GM19468 (cell line): ENCODE data around the gene ATP2B2.

ENCODE experiments used
- ATAC-seq: cut with Tn5 transposase; IDR thresholded peaks from one replicate; pipeline ENCODE4 v1.9.1; 2021; ENCODE audit warnings: mild to moderate bottlenecking, moderate library complexity, moderate number of reproducible peaks; ENCODE audit not compliant: unreplicated experiment; ENCODE audit errors: extremely low read depth

ATP2B2 gene

DNA sequence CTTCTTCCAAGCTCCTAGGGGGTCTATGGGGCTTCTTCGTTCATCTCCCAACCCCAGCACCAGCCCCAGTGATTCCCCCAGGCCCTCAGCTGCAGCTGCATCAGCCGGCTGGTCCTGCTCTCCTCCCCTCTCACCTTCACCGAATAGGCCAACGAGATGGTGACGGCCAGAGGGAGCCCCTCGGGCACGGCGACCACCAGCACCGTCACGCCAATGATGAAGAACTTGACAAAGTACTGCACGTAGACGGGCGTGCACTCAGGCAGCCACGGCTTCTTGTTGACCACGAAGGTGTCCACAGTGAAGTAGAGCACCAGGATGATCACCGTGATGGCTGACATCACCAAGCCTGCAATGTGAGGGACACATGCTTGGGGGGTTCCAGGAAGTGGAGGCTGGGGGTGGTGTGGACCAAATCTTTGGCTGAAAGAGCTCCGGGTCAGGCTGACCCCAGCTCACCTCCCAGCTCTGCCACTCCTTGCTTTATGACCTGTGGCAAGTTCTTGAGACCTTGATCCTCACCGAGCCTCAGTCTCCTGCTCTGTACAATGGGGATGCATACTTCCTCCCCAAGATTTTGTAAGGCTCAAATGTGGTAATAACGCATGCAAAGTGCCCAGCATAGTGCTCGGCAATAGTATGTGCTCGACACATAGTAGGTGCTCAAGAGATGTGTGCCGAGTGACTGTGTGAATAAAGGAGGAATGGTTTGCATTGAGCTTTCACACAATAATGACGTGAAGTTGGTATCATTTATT lies 129.9 kb downstream of the ATP2B2 start:
- ATAC-seq: no peak

DNA sequence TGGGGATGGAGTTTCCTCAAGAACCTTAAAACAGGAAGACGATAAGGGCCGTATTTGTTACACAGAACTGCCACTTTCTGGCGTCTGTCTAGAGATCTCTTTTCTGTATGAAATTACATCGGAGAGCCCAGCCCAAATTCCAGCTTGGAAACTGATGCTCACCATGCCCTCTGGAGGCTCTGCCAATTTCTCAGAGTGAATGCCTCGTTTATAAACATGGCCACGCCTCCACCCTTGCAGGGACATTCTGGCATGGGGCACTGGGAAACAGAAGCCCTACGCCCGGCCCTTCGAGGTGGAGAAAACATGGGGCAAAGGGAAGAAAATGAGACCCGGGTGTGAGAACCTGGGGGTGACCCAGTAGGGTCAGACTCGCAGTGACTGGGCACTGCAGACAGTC lies 131.1 kb downstream of the ATP2B2 start:
- ATAC-seq: no peak

DNA sequence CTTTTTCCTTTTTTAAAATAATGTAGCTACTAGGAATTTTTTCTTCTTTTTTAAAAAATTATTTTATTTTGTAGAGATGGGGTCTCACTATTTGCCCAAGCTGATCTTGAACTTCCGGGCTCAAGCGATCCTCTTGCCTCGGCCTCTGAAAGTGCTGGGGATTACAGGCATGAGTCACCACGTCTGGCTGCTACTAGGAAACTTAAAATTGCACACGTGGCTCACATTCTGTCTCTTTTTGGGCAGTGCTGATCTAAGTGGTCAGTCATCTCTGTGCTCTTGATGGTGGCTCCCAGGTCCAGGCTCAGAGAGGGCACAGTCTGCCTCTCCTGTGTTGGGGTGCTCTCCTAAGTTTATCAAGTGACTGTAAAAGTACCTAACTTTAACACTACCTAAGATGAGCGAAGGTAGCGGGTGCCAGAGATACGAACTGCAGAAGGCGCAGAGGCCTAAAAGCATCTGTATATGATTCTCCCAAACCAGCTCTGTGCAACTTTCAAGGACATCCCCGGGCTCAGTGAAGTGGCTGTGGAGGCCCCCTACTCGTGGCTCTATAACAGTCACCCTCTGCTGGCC lies 131.6 kb downstream of the ATP2B2 start:
- ATAC-seq: no peak

DNA sequence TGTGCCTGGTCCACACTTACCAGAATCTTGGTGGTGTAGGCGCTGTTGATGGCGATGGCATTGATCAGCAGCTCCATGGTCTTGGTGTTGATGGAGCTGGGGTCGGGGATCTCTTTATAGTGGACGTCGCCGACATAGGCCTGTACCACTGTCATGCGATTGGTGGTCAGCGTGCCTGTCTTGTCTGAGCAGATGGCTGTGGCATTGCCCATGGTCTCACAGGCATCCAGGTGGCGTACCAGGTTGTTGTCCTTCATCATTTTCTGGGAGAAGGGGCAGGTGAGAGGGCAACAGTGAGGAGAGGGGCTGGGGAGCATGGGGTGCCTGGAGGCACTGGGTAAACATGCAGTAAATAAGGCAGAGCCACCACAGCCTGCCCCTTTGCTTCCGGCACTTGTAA lies 133.6 kb downstream of the ATP2B2 start:
- no peak for ATAC-seq

DNA sequence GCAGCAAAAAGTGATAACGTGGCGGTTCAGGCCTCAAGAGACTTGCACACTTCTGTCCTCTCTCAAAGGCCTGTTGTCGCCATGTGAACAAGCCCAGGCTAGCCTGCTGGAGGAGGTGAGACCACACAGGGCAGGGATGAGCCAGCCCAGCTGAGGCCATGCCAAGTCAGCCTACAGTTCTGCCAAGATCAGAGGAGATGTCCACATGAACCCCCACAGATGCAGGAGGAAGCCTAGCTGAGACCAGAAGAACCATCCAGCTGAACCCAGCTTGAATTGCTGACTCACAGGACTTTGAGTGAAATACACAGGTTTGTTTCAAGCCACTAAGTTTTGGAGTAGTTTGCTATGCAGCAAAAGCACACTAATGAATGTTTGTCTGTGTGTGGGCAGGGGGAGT lies 134.2 kb downstream of the ATP2B2 start:
- ATAC-seq: no peak

DNA sequence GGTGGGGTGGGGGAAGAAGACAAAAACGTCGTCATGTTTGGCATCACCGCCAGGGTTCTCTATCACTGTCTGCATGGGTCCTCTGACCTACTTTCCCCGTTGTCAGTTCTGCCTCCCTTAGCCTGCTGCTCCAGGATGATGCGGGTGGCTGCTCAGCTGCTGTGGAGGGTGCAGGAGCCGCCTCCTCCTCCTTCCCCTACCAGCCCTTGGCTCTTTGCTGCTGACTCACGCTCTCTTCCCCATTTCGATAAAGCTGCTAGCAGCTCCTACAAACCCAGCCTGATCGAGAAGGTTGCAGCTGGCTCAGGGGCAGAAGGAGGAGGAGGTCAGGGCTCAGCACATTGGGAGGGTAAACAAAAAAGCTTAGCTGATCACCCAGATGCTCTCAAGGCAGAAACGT lies 135.0 kb downstream of the ATP2B2 start:
- ATAC-seq: no peak

DNA sequence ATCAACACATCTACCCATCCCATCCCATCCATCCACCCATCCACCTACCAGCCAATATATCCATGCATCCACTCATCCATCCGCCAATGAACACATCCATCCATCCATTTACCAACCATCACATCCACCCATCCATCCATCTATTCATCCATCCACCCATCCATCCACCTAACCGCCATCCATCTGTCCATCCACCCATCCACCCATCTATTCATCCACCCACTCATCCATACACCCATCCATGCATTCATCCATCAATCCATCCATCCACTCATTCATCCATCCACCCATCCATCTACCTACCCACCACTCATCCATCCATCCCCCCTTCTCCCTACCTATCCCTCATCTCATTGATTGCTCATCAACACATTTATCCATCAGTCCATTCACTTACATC lies 136.9 kb downstream of the ATP2B2 start:
- no peak for ATAC-seq

DNA sequence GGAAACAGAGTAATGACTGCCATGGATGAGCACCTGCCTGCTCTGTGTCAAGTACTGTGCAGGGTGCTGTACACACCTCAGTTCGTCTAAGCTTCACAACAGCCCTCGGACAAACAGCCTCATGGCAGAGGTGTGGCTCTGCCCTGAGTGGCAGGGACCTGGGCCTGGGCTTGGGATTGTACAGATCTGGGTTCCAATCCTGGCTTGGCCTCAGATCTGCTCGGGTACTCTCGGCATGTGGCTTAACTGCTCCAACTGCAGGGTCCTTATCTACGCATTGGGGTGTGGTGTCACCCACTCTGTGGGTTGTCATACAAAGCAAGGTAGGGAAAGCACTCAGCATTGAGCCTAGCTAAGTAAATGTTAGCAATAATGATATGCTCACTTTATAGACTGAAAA lies 137.9 kb downstream of the ATP2B2 start:
- ATAC-seq: no peak

DNA sequence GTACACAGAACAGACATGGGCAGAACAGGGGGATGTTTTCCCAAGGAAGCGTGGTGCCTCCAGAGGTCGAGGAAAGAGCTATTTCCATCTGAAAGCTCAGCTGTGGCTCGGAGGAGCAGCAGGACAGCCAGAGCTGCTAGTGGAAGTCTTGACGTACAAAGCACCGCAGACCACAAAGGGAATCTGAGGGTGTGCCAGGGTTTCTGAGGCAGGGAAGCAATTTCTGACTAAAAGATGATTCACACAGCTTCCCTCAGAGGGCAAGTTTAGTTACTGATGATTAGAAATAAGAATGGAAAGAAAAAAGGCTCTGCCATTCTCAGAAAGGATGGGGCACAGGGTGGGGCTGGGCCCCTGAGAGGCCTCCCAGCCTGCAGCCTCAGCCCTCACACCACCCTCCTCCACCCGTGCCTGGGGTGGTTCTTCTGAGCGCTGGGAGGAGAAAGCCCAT lies 138.7 kb downstream of the ATP2B2 start:
- no peak for ATAC-seq

DNA sequence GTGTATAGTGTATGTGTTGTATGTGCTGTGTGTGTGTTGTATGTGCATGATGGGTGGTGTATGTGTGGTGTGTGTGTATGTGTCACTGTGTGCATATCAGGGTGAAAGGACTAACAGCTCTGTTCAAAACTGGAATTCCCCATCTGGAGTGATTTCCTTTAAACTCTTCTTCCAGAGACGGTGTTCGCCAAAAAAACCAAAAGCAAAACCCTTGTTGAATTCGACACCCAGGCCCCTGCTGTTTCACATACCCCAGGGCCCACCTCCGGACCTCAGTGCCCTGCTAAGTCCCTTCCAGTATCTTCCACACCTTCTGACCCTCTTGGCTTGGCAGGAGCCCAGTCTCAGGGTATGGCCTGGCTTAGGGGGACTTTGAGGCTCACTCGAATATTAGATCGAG lies 139.6 kb downstream of the ATP2B2 start:
- no peak for ATAC-seq

DNA sequence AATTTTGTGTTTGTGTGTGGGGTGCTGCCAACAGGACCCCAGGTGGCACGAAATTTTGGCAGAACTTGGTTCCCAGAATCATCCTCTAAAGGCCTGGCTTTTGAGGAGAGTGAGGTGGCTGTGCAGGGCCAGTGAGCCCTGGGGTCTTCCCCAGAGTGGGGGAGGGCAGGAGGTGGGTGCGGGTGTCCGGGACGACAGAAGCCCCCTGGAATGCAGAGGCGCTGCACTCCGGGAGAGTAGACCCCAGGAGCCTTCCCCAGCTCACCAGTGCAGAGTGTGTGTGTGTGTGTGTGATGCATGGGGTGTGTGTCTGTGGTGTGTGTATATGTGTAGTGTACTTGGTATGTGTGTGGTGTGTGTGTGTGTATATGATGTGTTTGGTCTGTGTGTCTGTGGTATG lies 140.1 kb downstream of the ATP2B2 start:
- no peak for ATAC-seq

DNA sequence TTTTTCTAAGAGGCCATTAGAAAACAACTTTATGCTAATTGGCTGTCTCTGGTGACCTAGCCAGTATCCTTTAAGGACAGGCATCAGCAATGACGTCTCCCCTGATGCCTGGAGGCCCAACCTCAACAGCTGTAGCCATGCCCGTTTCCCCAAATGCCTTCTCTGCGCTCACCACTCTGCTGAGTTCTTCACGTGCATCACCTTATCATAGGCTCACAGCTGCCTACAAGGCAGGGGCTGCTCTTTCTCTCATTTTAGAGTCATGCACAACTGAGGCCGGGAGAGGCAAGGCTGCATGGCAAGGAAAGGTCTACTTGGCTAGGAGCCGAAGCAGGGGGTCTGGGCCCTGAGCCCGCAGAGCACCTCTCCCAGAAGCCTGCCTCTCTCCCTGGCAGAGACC lies 140.6 kb downstream of the ATP2B2 start:
- ATAC-seq: no peak

DNA sequence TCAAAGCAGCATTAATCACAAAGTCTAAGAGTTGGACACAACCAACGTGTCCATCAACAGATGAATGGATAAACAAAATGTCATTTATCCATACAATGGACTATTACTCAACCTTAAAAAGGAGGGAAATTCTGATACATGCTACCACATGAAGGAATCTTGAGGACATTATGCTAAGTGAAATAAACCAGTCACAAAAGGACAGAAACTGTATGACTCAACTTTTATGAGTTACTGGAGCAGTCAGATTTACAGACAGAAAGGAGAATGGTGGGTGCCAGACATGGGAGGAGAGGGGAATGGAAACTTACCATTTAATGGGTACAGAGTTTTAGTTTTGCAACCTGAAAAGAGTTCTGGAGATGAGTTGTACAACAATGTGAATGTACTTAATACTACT lies 141.5 kb downstream of the ATP2B2 start:
- ATAC-seq: no peak

DNA sequence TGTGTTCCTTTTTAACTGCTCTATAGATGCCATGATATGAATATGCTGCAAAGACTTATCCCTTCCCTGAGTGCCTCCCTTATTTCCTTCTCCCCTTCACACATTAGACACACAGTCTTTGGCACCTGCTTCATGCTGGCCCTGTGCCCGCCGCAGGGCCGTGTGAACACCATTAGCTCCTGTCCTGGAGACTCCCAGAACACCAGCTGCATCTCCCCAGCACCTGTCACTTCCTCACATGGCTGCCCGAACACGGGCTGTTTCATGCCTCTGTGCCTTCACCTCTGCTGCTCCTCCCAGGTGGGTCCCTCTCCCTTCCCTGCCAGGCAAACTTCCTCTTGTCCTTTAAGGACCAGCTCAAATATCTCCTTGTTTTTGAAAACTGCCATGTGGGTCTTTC lies 144.0 kb downstream of the ATP2B2 start:
- ATAC-seq: no peak

DNA sequence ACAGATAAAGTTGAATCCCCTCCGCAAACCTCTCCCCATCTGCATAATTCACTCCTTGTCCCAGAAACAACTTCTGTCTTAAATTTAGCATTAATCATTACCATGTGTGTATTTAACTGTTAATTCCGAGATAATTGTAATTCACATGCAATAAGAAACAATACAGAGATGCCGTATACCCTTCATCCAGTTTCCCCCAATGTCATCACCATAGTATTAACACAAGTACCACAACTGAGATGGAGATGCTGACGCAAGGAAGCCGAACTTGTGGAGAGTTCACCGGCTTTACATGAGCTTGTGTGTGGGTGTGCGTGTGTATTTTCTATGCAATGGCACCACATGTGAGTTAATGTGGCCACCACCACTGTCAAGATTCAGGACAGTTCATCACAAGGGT lies 144.9 kb downstream of the ATP2B2 start:
- no peak for ATAC-seq

DNA sequence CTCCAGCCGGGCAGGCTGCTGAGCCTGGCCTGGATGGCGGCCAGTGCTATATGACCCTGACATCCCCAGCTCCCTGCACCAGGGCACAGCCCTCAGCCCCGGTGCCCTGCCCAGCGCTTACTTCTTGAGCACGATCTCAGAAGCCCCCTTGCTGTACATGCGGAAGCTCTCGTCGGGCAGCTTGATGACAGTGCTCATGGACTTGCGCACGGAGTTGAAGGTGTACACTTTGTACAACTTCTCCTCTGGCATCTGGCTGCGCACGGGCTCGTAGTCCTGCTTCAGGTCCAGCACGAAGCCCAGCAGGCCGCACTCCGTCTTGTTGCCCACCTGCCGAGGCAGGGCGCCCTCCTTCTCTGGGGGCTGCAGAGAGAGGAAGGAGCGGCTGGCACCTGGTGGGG lies 145.6 kb downstream of the ATP2B2 start:
- ATAC-seq: no peak

DNA sequence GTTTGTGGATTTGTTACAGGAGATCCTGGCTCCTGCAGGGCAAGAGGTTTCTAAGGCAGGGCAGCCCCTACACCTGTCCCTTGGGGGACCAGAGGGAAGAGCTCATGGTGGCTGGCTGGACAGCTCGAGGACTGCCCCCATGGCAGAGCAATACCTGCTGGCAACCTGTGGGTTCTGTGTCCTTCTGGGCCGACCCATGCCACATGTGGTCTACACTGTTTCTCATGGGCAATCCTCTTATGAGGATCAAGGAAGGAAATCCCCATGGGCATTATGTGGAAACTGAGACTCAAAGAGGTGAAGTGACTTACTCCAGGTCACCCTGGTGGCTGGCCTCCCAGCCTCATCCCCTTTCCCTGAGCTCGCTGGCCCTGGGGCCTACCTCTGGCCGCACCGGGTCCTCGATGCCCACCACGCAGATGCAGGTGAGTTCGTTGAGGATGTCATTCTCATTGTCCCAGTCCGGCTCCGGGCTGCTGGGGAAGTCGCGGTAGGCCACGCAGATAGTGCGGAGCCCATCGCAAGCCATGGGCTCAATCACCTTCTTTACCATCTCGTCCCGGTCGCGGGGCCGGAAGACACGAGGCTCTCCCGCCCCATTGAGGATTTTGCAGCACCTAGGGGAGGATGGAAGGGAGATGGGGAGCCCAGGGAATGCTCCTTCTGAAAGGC lies 146.9 kb downstream of the ATP2B2 start:
- ATAC-seq: no peak

DNA sequence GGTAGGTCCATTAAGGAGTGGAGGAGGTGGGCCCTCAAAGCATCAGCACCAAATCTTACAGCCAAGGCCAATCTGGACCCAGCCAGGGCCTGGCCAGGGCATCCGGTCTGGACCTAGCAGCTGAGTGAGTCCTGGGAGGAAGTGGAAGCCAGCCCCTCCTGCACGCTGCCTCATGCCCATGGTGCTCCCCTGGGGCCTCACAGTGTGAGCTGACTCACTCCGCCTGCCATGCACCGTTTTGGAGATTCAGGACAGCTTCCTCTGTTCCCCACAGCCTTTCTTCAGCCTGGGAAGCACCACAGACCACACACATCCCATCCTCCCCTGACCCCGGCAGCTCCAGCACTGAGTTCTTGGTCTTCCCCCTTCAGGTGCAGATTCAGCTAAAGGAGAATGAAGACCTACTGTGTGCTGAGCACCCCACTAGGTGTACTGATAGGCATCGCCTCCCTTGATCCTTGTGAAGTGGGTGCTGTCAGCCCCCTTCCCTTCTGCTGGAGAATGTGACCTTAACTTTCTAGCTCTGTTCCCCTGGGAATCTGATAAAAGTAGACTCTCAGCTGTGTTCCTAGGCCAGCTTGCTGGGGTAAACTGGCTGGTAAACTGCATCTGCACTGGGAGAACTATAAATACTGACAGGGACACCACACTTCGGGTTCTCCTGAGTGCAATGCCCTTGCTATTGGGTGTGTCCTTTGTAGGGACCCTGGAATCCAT lies 147.6 kb downstream of the ATP2B2 start:
- ATAC-seq: no peak

DNA sequence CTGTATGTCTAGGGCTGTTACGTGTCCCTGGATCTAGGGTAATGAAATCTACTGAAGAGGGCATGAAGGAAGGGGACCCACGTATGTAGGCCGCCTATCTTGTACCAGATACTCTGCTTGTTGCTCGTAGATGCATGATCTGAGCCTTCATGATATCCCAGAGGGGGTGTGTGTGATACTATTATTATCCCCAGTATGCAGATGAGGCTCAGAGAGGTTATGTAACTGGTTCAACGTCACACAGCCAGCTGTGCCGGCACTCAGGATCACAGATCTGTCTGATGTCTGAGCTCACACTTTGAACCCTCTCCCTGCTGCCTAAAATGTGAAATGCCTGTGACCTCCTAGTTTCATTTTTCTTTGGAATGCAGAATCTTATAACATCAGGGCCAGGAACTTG lies 148.3 kb downstream of the ATP2B2 start:
- no peak for ATAC-seq

DNA sequence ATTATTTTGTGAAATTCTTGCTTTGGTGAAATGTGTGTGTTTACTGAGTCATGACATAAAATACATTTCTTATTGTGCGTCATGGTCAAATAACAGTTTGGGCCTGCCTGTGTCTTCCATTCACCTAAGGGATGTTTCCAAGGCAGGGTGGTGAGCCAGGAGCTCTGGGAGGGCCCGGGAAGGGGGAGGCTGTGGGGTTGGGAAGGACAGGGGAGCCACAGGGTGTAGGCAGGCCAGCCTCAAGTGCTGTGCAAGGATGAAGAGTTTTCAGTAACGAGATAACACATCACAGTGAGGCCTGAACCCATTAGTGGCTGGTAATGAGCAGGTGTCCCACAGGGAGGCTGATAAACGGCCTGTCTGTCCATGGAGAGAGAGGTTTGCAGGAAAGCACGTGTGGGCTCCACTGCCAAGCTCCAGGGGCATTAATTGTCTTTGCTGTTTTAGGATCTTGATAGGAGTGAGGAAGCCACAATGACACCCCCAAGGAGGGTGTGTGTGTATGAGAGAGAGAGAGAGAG lies 148.9 kb downstream of the ATP2B2 start:
- ATAC-seq: no peak
